HG02970 (cell line): ENCODE data around the gene ACOX3.

ENCODE experiments used
- ATAC-seq: cut with Tn5 transposase; IDR thresholded peaks from one replicate; pipeline ENCODE4 v1.9.1; 2021; ENCODE audit warnings: mild to moderate bottlenecking, moderate library complexity, moderate number of reproducible peaks; ENCODE audit not compliant: unreplicated experiment, low FRiP score

Gene ACOX3

GRCh38 chr4:8328866-8329559, 111.5 kb downstream of the ACOX3 start:
- ATAC-seq, result no peak

- no peak for ATAC-seq
These were observed 112.1 kb downstream of the ACOX3 start for GRCh38 chr4:8328456-8328855.

- no peak for ATAC-seq
These were observed 114.3 kb downstream of the ACOX3 start for GRCh38 chr4:8326206-8326605.

DNA sequence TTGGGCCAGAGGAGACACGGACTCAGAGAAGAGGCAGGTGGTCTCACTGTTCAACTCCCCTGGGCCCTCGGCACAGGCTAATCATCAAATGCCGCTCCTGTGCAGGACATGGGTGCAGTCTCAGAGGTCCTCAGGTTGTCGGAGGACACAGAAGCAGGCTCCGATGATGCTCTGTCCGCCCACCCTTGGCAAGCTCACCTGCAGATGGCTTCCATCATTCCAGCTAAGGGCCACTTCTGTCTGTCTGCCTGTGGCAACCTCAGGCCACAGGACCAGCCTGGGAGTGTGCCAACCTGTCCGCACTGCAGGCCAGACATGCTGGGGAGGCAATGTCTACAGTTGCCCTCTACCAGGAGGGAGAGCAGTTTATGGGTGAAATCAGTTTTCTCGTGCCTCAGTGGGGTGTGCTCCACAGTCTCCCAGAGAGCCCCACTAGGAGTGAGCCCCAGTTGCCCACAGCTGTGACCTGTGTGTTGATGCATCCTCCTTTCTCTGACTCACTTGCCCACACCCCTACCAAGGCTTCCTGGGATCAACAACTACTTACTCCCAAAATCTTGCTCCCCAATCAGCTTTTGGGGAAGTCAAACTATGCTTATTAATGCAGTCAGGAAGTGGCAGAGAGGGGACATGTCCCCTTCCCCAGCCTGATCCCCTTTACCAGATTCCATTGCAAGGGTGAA, 115.1 kb downstream of the ACOX3 start:
- no peak for ATAC-seq

- ATAC-seq, result no peak
These were observed 115.8 kb downstream of the ACOX3 start for GRCh38 chr4:8324640-8325239.

GRCh38 chr4:8323947-8324555, 116.5 kb downstream of the ACOX3 start:
- ATAC-seq, result no peak

- no peak for ATAC-seq
These were observed 117.5 kb downstream of the ACOX3 start for GRCh38 chr4:8322794-8323704.

GRCh38 chr4:8321771-8322170, 118.8 kb downstream of the ACOX3 start:
- no peak for ATAC-seq

DNA sequence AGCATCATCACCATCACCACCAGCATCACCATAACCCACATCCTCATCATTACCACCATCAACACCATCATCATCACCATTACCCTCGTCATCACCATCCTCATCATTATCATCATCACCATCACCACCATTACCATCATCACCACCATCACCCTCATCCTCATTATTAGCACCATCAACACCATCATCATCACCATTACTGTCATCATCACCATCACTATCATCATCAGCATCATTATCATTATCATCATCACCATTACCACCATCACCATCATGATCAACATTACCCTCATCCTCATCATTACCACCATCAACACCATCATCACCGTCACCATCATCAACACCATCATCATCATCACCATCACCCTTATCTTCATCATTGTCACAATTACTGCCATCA, 119.3 kb downstream of the ACOX3 start:
- no peak for ATAC-seq

DNA sequence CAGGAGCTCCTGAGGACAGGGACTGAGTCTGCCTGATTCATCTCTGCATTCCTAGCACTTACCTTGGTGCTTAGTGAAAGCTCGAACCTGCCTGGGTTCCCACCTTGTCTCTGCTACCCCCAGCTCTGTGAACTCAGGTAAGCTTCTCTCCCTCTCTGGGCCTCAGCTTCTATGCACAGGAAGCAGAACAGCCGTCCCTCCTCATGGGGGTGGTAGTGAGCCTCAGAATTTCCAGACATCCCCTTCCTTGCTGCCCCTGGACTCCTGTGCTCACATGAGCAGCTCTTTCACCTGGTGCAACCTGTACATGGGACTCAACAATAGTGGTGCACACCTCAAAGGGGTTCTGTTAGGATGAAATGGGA, 120.2 kb downstream of the ACOX3 start:
- ATAC-seq, result no peak

GRCh38 chr4:8319731-8320385, 120.7 kb downstream of the ACOX3 start:
- ATAC-seq, result no peak

DNA sequence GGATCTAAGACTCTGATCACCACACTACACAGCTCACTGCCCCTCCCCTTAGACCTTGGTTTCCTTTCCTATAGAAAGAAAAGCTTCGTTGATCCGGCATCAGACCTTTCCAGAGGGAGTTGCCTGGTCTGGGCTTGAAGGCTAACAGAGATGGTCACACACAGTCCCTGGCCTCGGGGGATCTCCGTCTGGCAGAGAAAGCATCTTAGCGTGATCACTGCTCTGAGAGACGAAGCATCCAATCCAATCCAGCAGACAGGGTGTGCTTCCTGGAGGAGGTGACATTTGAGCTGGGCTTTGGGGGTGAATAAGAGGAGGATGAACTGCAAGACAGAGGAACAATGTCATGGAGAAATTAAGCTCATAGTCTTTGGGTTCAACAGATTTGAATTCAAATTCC, 121.5 kb downstream of the ACOX3 start:
- ATAC-seq, result no peak

DNA sequence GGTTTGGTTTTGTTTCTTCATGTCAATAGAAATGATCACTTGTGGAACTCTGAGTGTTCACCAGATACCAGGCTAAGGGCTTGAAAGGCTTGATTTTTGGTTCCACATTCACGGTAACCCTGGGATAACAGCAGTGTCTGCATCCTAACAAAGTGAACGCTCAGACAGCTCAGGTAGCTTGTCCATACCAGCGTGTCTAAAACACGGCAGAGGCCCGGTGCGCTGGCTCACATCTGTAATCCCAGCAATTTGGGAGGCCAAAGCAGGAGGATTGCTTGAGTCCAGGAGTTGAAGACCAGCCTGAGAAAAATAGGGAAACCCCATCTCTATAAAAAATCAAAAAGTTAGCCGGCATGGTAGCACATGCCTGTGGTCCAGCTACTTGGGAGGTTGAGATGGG, 122.0 kb downstream of the ACOX3 start:
- no peak for ATAC-seq

GRCh38 chr4:8317474-8317873, 123.0 kb downstream of the ACOX3 start:
- ATAC-seq, result no peak

- no peak for ATAC-seq
These were observed 123.6 kb downstream of the ACOX3 start for GRCh38 chr4:8316911-8317351.
